Kidney (tissue), 13 donors: ENCODE results near the gene LOC101059915.
"Not testable (repeated sequence)": the region's sequence is repeated elsewhere in the genome, so short reads cannot be mapped to it uniquely, and the experiment has no call there.

Experiments used
- DNase-seq, 5 donors: peaks; one replicate each; pipeline ENCODE4 v3.0.0-alpha.2; 2013 to 2020
- FAIRE-seq: peaks from 2 replicates; lab custom pipeline; 2012; peaks lifted over from hg19 to GRCh38; lab: Jason Lieb, UNC
- H3K27ac ChIP-seq, 2 donors: one replicate each; pipeline ENCODE4 v1.7.0; 2013; ENCODE audit warnings: low read depth in 2 of 2, low read length in 2 of 2, inconsistent platforms in 1 of 2
- H3K27me3 ChIP-seq: one replicate; pipeline ENCODE4 v1.7.1; 2013; ENCODE audit warnings: low read length, inconsistent platforms; ENCODE audit not compliant: control insufficient read depth, insufficient read depth
- H3K36me3 ChIP-seq, 3 donors: one replicate each; pipeline versions ENCODE4 v1.7.0 to v1.7.1; 2013; ENCODE audit warnings: low read length in 3 of 3, control low read depth in 1 of 3, inconsistent platforms in 1 of 3; ENCODE audit not compliant: insufficient read depth in 3 of 3, control insufficient read depth in 2 of 3
- H3K4me1 ChIP-seq, 3 donors: one replicate each; pipeline versions ENCODE4 v1.7.0 to v1.7.1; 2013; ENCODE audit warnings: low read length in 3 of 3, inconsistent platforms in 1 of 3, low read depth in 1 of 3; ENCODE audit not compliant: control insufficient read depth in 2 of 3, insufficient read depth in 2 of 3
- H3K4me3 ChIP-seq, 3 donors: one replicate each; pipeline versions ENCODE4 v1.7.0 to v1.8.1; 2013; ENCODE audit warnings: low read length in 3 of 3, control low read depth in 1 of 3, inconsistent platforms in 1 of 3
- H3K9ac ChIP-seq, 3 donors: one replicate each; pipeline versions ENCODE4 v1.7.0 to v1.7.1; 2013; ENCODE audit warnings: low read length in 3 of 3, control low read depth in 1 of 3, inconsistent platforms in 1 of 3
- H3K9me3 ChIP-seq, 3 donors: one replicate each; pipeline versions ENCODE4 v1.7.0 to v1.7.1; 2013; ENCODE audit warnings: low read length in 3 of 3, control low read depth in 1 of 3, inconsistent platforms in 1 of 3; ENCODE audit not compliant: control insufficient read depth in 2 of 3, insufficient read depth in 1 of 3
- CTCF ChIP-seq: IDR thresholded peaks from 3 replicates; pipeline ENCODE4 v1.5.1; 2012; ENCODE audit warnings: mild to moderate bottlenecking, moderate library complexity, borderline replicate concordance; ENCODE audit not compliant: insufficient read depth; ENCODE audit errors: extremely low read depth
- intact Hi-C: fragments of 100-400 bp; cut with DNase I; formaldehyde crosslinking; loops from one replicate; pipeline ENCODE4 v1.11.1; 2022
- donor health status: control.
- donor health status: control.
- donor health status: control.
- donor health status: control.
- donor health status: control.
- donor health status: DM: yes; HTN: yes; CAD: no.
- donor health status: Normal renal cell carcinoma (clear cell type).

LOC101059915 gene

GRCh38 chrX:71671043-71671780, 3.9 kb downstream of the LOC101059915 start:
- DNase-seq (peak in 1 of 5 donors; percentile 53), FAIRE-seq (no peak)
- Histone ChIP-seq H3K36me3 (no peaks in the 10 kb centered on the region), H3K9me3 (no peaks in the 10 kb centered on the region), H3K27me3 (no peaks in the 10 kb centered on the region), H3K4me3 (no peak overlapping the region), H3K9ac (no peak overlapping the region), H3K4me1 (no peaks in the 10 kb centered on the region), H3K27ac (no peak overlapping the region)
- no peak for TF ChIP-seq CTCF
- intact Hi-C loops, result no loop called here

GRCh38 chrX:71671938-71672337, 4.6 kb downstream of the LOC101059915 start:
- no peaks in the 10 kb centered on the region for H3K36me3 ChIP-seq
- TF ChIP-seq CTCF, result no peak
- no peak overlapping the region for H3K9ac ChIP-seq
- H3K27ac ChIP-seq, result no peak overlapping the region
- no peaks in the 10 kb centered on the region for H3K27me3 ChIP-seq
- H3K4me3 ChIP-seq, result no peak overlapping the region
- no peaks in the 10 kb centered on the region for H3K4me1 ChIP-seq
- intact Hi-C loops, result no loop called here
- DNase-seq (no peak), FAIRE-seq (no peak)
- H3K9me3 ChIP-seq, result no peaks in the 10 kb centered on the region

GRCh38 chrX:71675636-71676035, 8.3 kb downstream of the LOC101059915 start:
- H3K4me3 ChIP-seq, intact Hi-C loops, H3K9ac ChIP-seq, H3K27ac ChIP-seq, FAIRE-seq, H3K36me3 ChIP-seq, H3K4me1 ChIP-seq, H3K9me3 ChIP-seq, H3K27me3 ChIP-seq: not testable (repeated sequence)
- DNase-seq, result peak in 1 of 5 donors; percentile 67

- H3K4me1 ChIP-seq, H3K9me3 ChIP-seq, intact Hi-C loops, H3K27ac ChIP-seq, H3K4me3 ChIP-seq, H3K36me3 ChIP-seq, FAIRE-seq, H3K27me3 ChIP-seq, H3K9ac ChIP-seq: not testable (repeated sequence)
- DNase-seq, result peak in 1 of 5 donors; percentile 61
Observed at GRCh38 chrX:71676068-71676795, 8.9 kb downstream of the LOC101059915 start.

GRCh38 chrX:71677195-71677594, 9.8 kb downstream of the LOC101059915 start:
- H3K4me1 ChIP-seq, DNase-seq, H3K9me3 ChIP-seq, H3K27me3 ChIP-seq, H3K36me3 ChIP-seq, FAIRE-seq, H3K27ac ChIP-seq, intact Hi-C loops, H3K9ac ChIP-seq, H3K4me3 ChIP-seq: not testable (repeated sequence)
